ENCODE results near the gene ANKK1.

- no peak for TF ChIP-seq POLR2A (IDR thresholded peaks at IDR 0.05; ENCODE audit: low read length)
- TF ChIP-seq GATA1 (IDR thresholded peaks at IDR 0.05; ENCODE audit: low read depth, low read length), result no peak
These were observed 57.0 kb downstream of the ANKK1 start for GRCh38 chr11:113444502-113445123.
